Fibroblast of peridontal ligament (primary cell): ENCODE measurements around the gene POLR2A.
"Not testable (repeated sequence)": the region's sequence is repeated elsewhere in the genome, so short reads cannot be mapped to it uniquely, and the experiment has no call there.

ENCODE experiments used
- DNase-seq: peaks from one replicate; pipeline ENCODE4 v3.0.0-alpha.2; 2010; ENCODE audit errors: extremely low read depth

POLR2A gene

GRCh38 chr17:7478276-7479212 is 5.6 kb upstream of the POLR2A start:
- DNase-seq: peak; percentile 40

- peak; percentile 28 for DNase-seq
Observed at GRCh38 chr17:7479213-7480088, 4.7 kb upstream of the POLR2A start, which contains the start of gene ZBTB4. Gene ZBTB4 (minus strand): TSS chr17:7479631. CDS start chr17:7466801, 12,830 bp downstream.

GRCh38 chr17:7480089-7480384 is 4.1 kb upstream of the POLR2A start:
- no peak for DNase-seq

- not testable (repeated sequence) for DNase-seq
Observed at GRCh38 chr17:7481275-7481674, 2.9 kb upstream of the POLR2A start, which contains the start of gene SLC35G6. Gene SLC35G6 (plus strand): TSS chr17:7481446. CDS start chr17:7481517, 71 bp downstream.

GRCh38 chr17:7481842-7482741 is 2.1 kb upstream of the POLR2A start:
- DNase-seq: not testable (repeated sequence)

GRCh38 chr17:7482742-7483088 is 1.5 kb upstream of the POLR2A start:
- DNase-seq: not testable (repeated sequence)

GRCh38 chr17:7483255-7484066 is 705 bp upstream of the POLR2A start:
- DNase-seq: peak; percentile 95

- DNase-seq: no peak
Observed at GRCh38 chr17:7484919-7485377, 782 bp downstream of the POLR2A start.

GRCh38 chr17:7486181-7486580 is 2.0 kb downstream of the POLR2A start:
- peak; percentile 86 for DNase-seq

GRCh38 chr17:7490144-7490543 is 6.0 kb downstream of the POLR2A start:
- no peak for DNase-seq

- DNase-seq: no peak
Observed at GRCh38 chr17:7491583-7491982, 7.4 kb downstream of the POLR2A start.

GRCh38 chr17:7493941-7494340 is 9.8 kb downstream of the POLR2A start:
- no peak for DNase-seq

- no peak for DNase-seq
Observed at GRCh38 chr17:7495906-7496434, 11.8 kb downstream of the POLR2A start.

- no peak for DNase-seq
Observed at GRCh38 chr17:7496470-7497183, 12.5 kb downstream of the POLR2A start.

GRCh38 chr17:7497228-7497627 is 13.1 kb downstream of the POLR2A start:
- no peak for DNase-seq

- no peak for DNase-seq
Observed at GRCh38 chr17:7497636-7498035, 13.5 kb downstream of the POLR2A start.

- DNase-seq: no peak
Observed at GRCh38 chr17:7499161-7499560, 15.0 kb downstream of the POLR2A start.

- no peak for DNase-seq
Observed at GRCh38 chr17:7501729-7502128, 17.6 kb downstream of the POLR2A start.

- DNase-seq: no peak
Observed at GRCh38 chr17:7502171-7502847, 18.1 kb downstream of the POLR2A start.
